ENCODE results near the gene QTRT2. TPM values are rescaled to one million over a fixed set of nuclear protein-coding genes. Genes with fewer than 3 reads are reported as not detected.

Gene QTRT2
- total RNA-seq, 1 donor from 2014 or later, result 23.9 TPM

GRCh38 chr3:114057011-114057347, 442 bp downstream of the QTRT2 start:
- DNase-seq (ENCODE audit: low spot score), result no peak
- TF ChIP-seq, protein P1, sequence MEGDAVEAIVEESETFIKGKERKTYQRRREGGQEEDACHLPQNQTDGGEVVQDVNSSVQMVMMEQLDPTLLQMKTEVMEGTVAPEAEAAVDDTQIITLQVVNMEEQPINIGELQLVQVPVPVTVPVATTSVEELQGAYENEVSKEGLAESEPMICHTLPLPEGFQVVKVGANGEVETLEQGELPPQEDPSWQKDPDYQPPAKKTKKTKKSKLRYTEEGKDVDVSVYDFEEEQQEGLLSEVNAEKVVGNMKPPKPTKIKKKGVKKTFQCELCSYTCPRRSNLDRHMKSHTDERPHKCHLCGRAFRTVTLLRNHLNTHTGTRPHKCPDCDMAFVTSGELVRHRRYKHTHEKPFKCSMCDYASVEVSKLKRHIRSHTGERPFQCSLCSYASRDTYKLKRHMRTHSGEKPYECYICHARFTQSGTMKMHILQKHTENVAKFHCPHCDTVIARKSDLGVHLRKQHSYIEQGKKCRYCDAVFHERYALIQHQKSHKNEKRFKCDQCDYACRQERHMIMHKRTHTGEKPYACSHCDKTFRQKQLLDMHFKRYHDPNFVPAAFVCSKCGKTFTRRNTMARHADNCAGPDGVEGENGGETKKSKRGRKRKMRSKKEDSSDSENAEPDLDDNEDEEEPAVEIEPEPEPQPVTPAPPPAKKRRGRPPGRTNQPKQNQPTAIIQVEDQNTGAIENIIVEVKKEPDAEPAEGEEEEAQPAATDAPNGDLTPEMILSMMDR (IDR thresholded peaks at IDR 0.05; ENCODE audit: unreplicated experiment), result no peak
- peak overlapping the region; percentile 99 for H3K4me3 Mint-ChIP-seq (ENCODE audit: unreplicated experiment)
- peak overlapping the region; percentile 98 for H3K27ac Mint-ChIP-seq (ENCODE audit: unreplicated experiment)
- no peaks in the 10 kb centered on the region for H3K36me3 Mint-ChIP-seq (ENCODE audit: low read depth, unreplicated experiment)
- no peaks in the 10 kb centered on the region for H3K9me3 Mint-ChIP-seq (ENCODE audit: unreplicated experiment)
- H3K27me3 Mint-ChIP-seq (ENCODE audit: unreplicated experiment), result peaks cover 5% of the 10 kb centered on the region
- peaks cover 16% of the 10 kb centered on the region for H3K4me1 Mint-ChIP-seq (ENCODE audit: unreplicated experiment)

DNA sequence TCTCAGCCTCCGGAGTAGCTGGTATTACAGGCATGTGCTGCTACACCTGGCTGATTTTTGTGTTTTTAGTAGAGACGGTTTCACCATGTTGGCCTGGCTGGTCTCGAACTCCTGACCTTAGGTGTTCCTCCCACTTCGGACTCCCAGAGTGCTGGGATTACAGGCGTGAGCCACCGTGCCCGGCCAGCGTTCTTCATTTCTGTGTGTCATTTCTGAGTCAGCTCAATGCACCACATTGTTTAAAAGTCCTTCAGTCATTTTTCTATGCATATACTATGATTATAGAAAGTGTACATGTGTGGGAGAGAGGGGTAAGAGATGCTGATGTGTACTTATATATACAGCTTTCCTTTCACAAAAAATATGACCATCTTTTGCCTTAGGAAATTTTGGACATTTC, 2.1 kb downstream of the QTRT2 start:
- H3K4me1 Mint-ChIP-seq (ENCODE audit: unreplicated experiment), result peaks cover 16% of the 10 kb centered on the region
- no peak overlapping the region for H3K27ac Mint-ChIP-seq (ENCODE audit: unreplicated experiment)
- H3K27me3 Mint-ChIP-seq (ENCODE audit: unreplicated experiment), result peaks cover 5% of the 10 kb centered on the region
- no peaks in the 10 kb centered on the region for H3K9me3 Mint-ChIP-seq (ENCODE audit: unreplicated experiment)
- H3K4me3 Mint-ChIP-seq (ENCODE audit: unreplicated experiment), result peak overlapping the region; percentile 20
- no peaks in the 10 kb centered on the region for H3K36me3 Mint-ChIP-seq (ENCODE audit: low read depth, unreplicated experiment)
- TF ChIP-seq, protein P1 (IDR thresholded peaks at IDR 0.05; ENCODE audit: unreplicated experiment), result no peak
- DNase-seq (ENCODE audit: low spot score), result no peak

DNA sequence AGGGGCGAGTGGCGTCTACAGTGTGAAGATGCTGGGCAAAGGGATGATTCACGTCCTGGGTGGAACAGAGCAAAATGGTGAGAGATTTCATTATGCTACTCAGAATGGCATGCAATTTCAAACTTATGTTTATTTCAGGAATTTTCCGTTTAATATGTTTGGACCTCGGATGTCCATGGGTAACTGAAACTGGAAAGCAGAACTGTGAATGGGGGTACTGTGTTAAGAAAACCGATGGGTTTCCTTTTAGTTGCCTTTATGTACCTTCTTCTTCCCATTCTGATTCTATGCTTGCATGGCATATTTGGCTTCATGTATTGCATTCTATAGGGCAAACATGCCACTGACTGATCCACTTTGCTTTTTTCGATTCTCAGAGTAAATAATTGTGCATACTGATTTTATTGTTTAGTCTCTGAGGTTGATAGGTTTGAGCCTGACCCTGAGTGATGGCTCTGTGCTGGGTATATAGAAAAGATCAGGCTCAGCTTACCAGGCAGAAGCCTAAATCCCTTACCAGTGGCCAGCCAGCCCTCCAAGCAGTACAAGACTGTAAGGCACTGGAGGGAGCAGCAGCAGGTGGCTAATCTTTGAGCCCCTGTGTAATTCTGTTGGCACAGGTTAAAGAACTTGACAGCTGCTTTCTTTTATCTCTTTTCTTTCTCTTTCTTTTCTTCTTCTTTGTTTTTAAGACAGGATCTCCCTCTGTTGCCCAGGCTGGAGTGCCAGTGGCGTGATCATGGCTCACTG, 4.5 kb downstream of the QTRT2 start:
- Mint-ChIP-seq H3K9me3 (ENCODE audit: unreplicated experiment) (no peaks in the 10 kb centered on the region), H3K36me3 (ENCODE audit: low read depth, unreplicated experiment) (no peaks in the 10 kb centered on the region), H3K27me3 (ENCODE audit: unreplicated experiment) (peaks cover 3% of the 10 kb centered on the region), H3K4me3 (ENCODE audit: unreplicated experiment) (no peak overlapping the region), H3K27ac (ENCODE audit: unreplicated experiment) (no peak overlapping the region), H3K4me1 (ENCODE audit: unreplicated experiment) (peaks cover 16% of the 10 kb centered on the region)
- TF ChIP-seq, protein P1 (IDR thresholded peaks at IDR 0.05; ENCODE audit: unreplicated experiment), result no peak
- no peak for DNase-seq (ENCODE audit: low spot score)

DNA sequence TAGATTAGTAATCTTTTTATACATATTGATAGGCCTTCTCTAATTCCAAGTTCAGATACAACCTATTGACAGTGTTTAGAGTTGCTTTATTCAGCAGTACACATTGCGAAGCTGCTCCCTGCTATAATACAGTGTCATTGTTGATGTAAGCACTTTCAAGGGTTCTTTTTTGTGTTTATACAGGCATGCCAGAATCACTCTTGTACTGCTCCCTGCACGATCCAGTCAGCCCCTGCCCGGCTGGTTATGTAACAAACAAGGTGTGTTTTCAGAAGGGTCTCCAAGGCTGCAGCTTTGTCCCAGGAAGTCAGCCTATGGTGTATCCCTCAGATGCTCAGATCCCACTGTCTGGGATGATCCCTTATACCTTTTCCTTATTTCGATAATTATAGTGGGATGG, 11.3 kb downstream of the QTRT2 start:
- TF ChIP-seq, protein P1 (IDR thresholded peaks at IDR 0.05; ENCODE audit: unreplicated experiment), result no peak
- Mint-ChIP-seq H3K27ac (ENCODE audit: unreplicated experiment) (no peak overlapping the region), H3K4me1 (ENCODE audit: unreplicated experiment) (no peaks in the 10 kb centered on the region), H3K27me3 (ENCODE audit: unreplicated experiment) (no peaks in the 10 kb centered on the region), H3K9me3 (ENCODE audit: unreplicated experiment) (no peaks in the 10 kb centered on the region), H3K4me3 (ENCODE audit: unreplicated experiment) (no peak overlapping the region), H3K36me3 (ENCODE audit: low read depth, unreplicated experiment) (peaks cover 9% of the 10 kb centered on the region)
- no peak for DNase-seq (ENCODE audit: low spot score)

DNA sequence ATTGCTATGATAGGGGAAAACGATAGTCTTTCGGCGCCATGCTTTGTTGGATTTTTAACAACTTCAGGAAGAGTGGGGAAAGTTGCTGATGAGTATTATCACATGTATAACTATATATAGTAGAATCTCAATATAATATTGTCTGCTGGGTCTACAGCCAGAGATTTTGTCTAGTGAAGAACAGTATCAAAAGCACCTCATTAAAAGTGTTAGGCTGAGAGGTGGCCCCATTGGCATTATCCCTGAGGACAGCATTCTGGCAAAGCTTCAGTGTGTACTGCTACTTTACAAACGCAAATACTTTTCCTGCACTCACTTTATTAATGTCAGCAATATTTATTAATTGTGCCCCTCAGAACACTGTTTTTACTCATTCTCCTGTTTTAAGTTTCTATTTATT, 11.8 kb downstream of the QTRT2 start:
- no peaks in the 10 kb centered on the region for H3K27me3 Mint-ChIP-seq (ENCODE audit: unreplicated experiment)

More for the DNA sequence above, 11.8 kb downstream of the QTRT2 start:
- Mint-ChIP-seq H3K9me3 (ENCODE audit: unreplicated experiment) (no peaks in the 10 kb centered on the region), H3K36me3 (ENCODE audit: low read depth, unreplicated experiment) (peaks cover 9% of the 10 kb centered on the region), H3K27ac (ENCODE audit: unreplicated experiment) (no peak overlapping the region), H3K4me3 (ENCODE audit: unreplicated experiment) (no peak overlapping the region), H3K4me1 (ENCODE audit: unreplicated experiment) (no peaks in the 10 kb centered on the region)
- DNase-seq (ENCODE audit: low spot score), result no peak
- TF ChIP-seq, protein P1 (IDR thresholded peaks at IDR 0.05; ENCODE audit: unreplicated experiment), result no peak
